ENCODE data around the gene EPB41L4B. TPM values are rescaled to one million over a fixed set of nuclear protein-coding genes. Genes with fewer than 3 reads are reported as not detected.

Gene EPB41L4B
- polyA plus RNA-seq, 1 donor from 2014 or later = 4.1 TPM

DNA sequence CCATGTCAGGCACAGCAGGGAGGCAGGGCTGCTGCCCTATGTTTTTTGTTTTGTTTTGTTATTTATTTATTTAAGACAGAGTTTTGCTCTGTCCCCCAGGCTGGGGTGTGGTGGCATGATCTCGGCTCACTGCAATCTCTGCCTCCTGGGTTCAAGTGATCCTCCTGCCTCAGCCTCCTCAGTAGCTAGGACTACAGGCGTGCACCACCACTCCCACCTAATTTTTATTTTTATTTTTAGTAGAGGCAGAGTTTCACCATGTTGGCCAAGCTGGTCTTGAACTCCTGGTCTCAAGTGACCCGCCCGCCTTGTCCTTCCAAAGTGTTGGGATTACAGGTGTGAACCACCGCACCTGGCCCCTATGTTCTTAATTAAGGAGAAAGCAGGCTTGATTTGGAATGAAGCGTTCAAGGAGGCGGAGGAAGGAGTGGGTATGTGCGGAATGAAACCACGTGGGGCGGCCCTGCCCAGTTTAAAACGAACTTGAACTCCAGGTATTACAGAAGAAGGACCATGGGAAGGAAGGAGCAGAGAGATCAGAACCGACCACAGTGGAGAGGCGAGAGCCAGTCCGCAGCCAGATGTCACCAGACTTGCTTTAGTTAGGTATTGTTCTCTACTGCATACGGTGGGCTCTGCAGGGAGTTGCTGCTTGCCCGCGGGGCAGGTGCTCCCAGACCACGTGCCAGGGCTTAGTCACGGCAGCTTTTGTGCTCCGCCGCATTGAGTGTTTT is 34.9 kb upstream of the EPB41L4B start:
- no peak overlapping the region for H3K27ac ChIP-seq (ENCODE audit: low read length)
- H3K27me3 ChIP-seq (ENCODE audit: insufficient read depth, low read depth, low read length) = no peaks in the 10 kb centered on the region
- TF ChIP-seq EP300 (conservative IDR thresholded peaks at IDR 0.05; ENCODE audit: poor library complexity, severe bottlenecking) = no peak
- no peak for TF ChIP-seq MXI1 (conservative IDR thresholded peaks at IDR 0.05; ENCODE audit: poor library complexity, severe bottlenecking)
- no peak for TF ChIP-seq RAD21 (conservative IDR thresholded peaks at IDR 0.05)
- TF ChIP-seq, protein P1, sequence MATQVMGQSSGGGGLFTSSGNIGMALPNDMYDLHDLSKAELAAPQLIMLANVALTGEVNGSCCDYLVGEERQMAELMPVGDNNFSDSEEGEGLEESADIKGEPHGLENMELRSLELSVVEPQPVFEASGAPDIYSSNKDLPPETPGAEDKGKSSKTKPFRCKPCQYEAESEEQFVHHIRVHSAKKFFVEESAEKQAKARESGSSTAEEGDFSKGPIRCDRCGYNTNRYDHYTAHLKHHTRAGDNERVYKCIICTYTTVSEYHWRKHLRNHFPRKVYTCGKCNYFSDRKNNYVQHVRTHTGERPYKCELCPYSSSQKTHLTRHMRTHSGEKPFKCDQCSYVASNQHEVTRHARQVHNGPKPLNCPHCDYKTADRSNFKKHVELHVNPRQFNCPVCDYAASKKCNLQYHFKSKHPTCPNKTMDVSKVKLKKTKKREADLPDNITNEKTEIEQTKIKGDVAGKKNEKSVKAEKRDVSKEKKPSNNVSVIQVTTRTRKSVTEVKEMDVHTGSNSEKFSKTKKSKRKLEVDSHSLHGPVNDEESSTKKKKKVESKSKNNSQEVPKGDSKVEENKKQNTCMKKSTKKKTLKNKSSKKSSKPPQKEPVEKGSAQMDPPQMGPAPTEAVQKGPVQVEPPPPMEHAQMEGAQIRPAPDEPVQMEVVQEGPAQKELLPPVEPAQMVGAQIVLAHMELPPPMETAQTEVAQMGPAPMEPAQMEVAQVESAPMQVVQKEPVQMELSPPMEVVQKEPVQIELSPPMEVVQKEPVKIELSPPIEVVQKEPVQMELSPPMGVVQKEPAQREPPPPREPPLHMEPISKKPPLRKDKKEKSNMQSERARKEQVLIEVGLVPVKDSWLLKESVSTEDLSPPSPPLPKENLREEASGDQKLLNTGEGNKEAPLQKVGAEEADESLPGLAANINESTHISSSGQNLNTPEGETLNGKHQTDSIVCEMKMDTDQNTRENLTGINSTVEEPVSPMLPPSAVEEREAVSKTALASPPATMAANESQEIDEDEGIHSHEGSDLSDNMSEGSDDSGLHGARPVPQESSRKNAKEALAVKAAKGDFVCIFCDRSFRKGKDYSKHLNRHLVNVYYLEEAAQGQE (IDR thresholded peaks at IDR 0.05; ENCODE audit: borderline replicate concordance) = no peak
- TF ChIP-seq POLR2AphosphoS5 (IDR thresholded peaks at IDR 0.05) = no peak
- TF ChIP-seq EZH2 (IDR thresholded peaks at IDR 0.05; ENCODE audit: borderline replicate concordance, insufficient read depth, low read length, poor library complexity, severe bottlenecking) = no peak
- TF ChIP-seq SMC3 (conservative IDR thresholded peaks at IDR 0.05; ENCODE audit: poor library complexity) = no peak
- TF ChIP-seq, protein P2, sequence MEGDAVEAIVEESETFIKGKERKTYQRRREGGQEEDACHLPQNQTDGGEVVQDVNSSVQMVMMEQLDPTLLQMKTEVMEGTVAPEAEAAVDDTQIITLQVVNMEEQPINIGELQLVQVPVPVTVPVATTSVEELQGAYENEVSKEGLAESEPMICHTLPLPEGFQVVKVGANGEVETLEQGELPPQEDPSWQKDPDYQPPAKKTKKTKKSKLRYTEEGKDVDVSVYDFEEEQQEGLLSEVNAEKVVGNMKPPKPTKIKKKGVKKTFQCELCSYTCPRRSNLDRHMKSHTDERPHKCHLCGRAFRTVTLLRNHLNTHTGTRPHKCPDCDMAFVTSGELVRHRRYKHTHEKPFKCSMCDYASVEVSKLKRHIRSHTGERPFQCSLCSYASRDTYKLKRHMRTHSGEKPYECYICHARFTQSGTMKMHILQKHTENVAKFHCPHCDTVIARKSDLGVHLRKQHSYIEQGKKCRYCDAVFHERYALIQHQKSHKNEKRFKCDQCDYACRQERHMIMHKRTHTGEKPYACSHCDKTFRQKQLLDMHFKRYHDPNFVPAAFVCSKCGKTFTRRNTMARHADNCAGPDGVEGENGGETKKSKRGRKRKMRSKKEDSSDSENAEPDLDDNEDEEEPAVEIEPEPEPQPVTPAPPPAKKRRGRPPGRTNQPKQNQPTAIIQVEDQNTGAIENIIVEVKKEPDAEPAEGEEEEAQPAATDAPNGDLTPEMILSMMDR (IDR thresholded peaks at IDR 0.05; ENCODE audit: poor library complexity, severe bottlenecking) = no peak
- no peak for TF ChIP-seq TAF1 (IDR thresholded peaks at IDR 0.05; ENCODE audit: low read depth)
- H3K9me3 ChIP-seq (ENCODE audit: low read length) = no peaks in the 10 kb centered on the region
- H3K4me3 ChIP-seq (ENCODE audit: low read length) = no peak overlapping the region
- no peak overlapping the region for H3K4me2 ChIP-seq (ENCODE audit: low read length)
- no peak overlapping the region for H3K9ac ChIP-seq (ENCODE audit: low read length)
- no peaks in the 10 kb centered on the region for H3K9me2 ChIP-seq (ENCODE audit: insufficient read depth, low read length)
- H3F3A ChIP-seq (ENCODE audit: insufficient read depth, low read length, poor library complexity, severe bottlenecking) = no peaks in the 10 kb centered on the region
- H3K36me3 ChIP-seq (ENCODE audit: insufficient read depth, low read length) = no peaks in the 10 kb centered on the region
- no peaks in the 10 kb centered on the region for H4K20me1 ChIP-seq (ENCODE audit: insufficient read depth)
- no peak overlapping the region for H2AFZ ChIP-seq (ENCODE audit: low read depth, low read length)
- no peaks in the 10 kb centered on the region for H3K79me2 ChIP-seq (replicated peaks; ENCODE audit: insufficient read depth, low read length)

DNA sequence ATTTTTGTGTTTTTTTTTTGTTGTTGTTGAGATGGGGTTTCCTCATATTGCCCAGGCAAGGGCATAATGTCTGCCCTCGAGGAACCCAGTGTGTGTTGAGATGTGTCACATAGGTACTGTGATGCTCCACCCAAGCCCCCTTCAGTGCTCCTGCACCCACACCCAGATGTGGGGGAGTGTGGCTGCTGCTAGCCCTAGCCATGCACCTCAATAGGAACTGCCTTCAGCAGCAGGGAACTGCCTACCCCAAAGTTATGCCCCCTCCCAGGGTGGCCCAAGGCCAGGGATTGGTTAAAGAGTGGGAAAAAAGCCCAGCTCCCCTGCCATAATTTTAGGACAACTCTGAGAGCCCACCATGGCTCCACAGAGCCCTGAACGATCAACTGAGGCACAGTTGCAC is 33.3 kb upstream of the EPB41L4B start:
- no peaks in the 10 kb centered on the region for H3K36me3 ChIP-seq (ENCODE audit: insufficient read depth, low read length)
- H4K20me1 ChIP-seq (ENCODE audit: insufficient read depth) = no peaks in the 10 kb centered on the region
- H3K27ac ChIP-seq (ENCODE audit: low read length) = no peak overlapping the region
- H3K79me2 ChIP-seq (replicated peaks; ENCODE audit: insufficient read depth, low read length) = no peaks in the 10 kb centered on the region
- no peaks in the 10 kb centered on the region for H3K27me3 ChIP-seq (ENCODE audit: insufficient read depth, low read depth, low read length)
- TF ChIP-seq, protein P1 (IDR thresholded peaks at IDR 0.05; ENCODE audit: borderline replicate concordance) = no peak
- TF ChIP-seq EP300 (conservative IDR thresholded peaks at IDR 0.05; ENCODE audit: poor library complexity, severe bottlenecking) = no peak
- no peak for TF ChIP-seq SMC3 (conservative IDR thresholded peaks at IDR 0.05; ENCODE audit: poor library complexity)
- no peak for TF ChIP-seq EZH2 (IDR thresholded peaks at IDR 0.05; ENCODE audit: borderline replicate concordance, insufficient read depth, low read length, poor library complexity, severe bottlenecking)
- TF ChIP-seq, protein P2 (IDR thresholded peaks at IDR 0.05; ENCODE audit: poor library complexity, severe bottlenecking) = no peak
- TF ChIP-seq RAD21 (conservative IDR thresholded peaks at IDR 0.05) = no peak
- TF ChIP-seq TAF1 (IDR thresholded peaks at IDR 0.05; ENCODE audit: low read depth) = no peak
- TF ChIP-seq POLR2AphosphoS5 (IDR thresholded peaks at IDR 0.05) = no peak
- no peak for TF ChIP-seq MXI1 (conservative IDR thresholded peaks at IDR 0.05; ENCODE audit: poor library complexity, severe bottlenecking)
- no peak overlapping the region for H3K4me2 ChIP-seq (ENCODE audit: low read length)
- no peaks in the 10 kb centered on the region for H3K9me2 ChIP-seq (ENCODE audit: insufficient read depth, low read length)
- H3K9me3 ChIP-seq (ENCODE audit: low read length) = no peaks in the 10 kb centered on the region
- no peak overlapping the region for H3K9ac ChIP-seq (ENCODE audit: low read length)
- no peaks in the 10 kb centered on the region for H3F3A ChIP-seq (ENCODE audit: insufficient read depth, low read length, poor library complexity, severe bottlenecking)
- no peak overlapping the region for H2AFZ ChIP-seq (ENCODE audit: low read depth, low read length)
- no peak overlapping the region for H3K4me3 ChIP-seq (ENCODE audit: low read length)

Measured in neural cell (in vitro differentiated cells).